ENCODE results near the gene SLC34A1.

SLC34A1 gene

DNA sequence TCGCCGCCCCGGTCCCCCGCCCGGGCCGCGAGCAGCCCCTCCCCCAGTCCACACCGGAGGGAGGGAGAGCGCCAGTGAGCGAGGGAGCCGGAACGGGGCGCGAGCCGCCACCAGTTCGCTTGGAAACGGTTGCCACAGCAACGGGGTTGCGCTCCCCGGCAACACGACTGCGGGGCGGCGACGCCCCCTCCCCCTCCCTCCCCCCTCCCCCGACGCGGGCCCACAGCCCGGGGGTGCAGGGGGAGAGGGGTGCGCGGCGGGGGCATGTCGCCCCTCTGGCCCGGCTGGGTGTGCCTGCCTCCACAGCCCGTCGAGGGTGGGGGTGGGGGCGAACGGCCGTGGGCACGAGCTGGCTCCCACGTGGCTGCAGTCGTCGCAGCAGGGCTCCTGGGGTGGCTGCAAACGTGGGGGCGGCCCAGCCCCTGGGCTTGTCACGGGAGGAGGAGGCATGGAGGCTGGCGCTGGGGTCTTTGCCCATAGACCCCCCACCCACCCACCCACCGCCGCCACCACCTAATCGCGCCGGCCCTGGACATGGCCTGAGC, 62.9 kb downstream of the SLC34A1 start:
- DNase-seq = peak; percentile 62 to 82 (median 81)

DNA sequence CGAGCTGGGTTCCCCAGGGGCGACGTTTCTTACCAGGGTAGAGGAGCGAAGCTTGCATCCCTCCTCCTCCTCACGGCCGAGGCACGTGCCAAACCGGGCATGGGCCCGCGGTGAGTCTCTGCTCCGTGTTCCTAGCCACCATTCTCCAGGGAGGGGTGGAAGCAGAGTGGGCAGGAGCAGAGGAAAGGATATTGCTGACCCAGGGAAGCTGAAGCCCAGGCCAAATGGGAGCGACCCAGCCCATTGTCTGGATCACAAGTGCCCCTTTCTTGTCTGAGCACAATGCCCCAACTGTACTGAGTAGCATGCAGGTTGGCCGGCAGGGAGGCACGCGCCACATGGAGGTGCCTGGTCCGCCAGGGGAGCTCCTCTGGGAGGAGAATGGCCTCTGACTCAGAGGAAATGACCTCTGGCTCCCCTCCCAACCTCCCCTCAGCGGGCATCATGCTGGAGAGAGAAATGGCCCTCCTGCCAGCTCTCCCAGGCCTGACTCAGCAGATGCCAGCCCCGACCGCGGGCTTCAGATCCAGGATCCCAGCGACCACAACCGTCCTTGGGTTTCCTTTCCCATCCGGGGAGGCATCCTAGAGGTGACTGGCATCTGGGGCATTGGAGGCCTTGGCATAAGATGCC, 63.5 kb downstream of the SLC34A1 start:
- peak in 2 of 3 experiments; percentile 58 to 66 for DNase-seq

Measured in NCI-H1417 (cell line).